KOPT-K1 (cell line): ENCODE measurements around the gene GDPD5.

Source experiments
- H3K27ac ChIP-seq: fragments of 200-600 bp; sonication (generic); 2 replicates; pipeline ENCODE4 v1.5.1; 2016; ENCODE audit warnings: antibody characterized with exemption, mild to moderate bottlenecking, low read depth, low read length; ENCODE audit not compliant: poor library complexity, severe bottlenecking
- H3K36me3 ChIP-seq: fragments of 200-600 bp; sonication (generic); 2 replicates; pipeline ENCODE4 v1.5.1; 2017; ENCODE audit warnings: antibody characterized with exemption, mild to moderate bottlenecking, low read length, moderate library complexity; ENCODE audit not compliant: insufficient read depth
- H3K9me3 ChIP-seq: fragments of 200-600 bp; sonication (generic); 2 replicates; pipeline ENCODE4 v1.5.1; 2017; ENCODE audit warnings: antibody characterized with exemption, low read length, mild to moderate bottlenecking; ENCODE audit not compliant: insufficient read depth, poor library complexity, severe bottlenecking

GDPD5 gene

GRCh38 chr11:75468534-75469340, 57.0 kb downstream of the GDPD5 start:
- Histone ChIP-seq H3K9me3 (no peaks in the 10 kb centered on the region), H3K27ac (no peak overlapping the region), H3K36me3 (no peaks in the 10 kb centered on the region)

DNA sequence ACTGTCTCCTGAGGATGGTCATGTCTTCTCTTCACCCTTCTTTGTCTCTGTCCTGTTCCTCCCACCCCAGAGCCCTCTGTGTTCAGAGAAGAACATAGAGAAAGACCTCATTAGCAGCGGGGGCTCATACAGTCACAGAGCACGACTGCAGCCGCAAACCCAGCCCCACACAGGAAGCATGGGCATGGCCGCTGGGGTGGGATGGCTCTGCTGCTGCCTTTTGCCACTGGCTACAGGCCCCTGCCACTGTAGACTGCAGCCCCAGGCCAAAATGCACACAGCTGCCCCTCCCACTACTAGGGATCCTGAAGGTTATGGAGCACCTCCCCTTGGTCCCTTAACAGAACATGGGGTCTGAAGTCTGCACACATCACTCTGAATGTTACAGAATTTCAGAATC, 57.9 kb downstream of the GDPD5 start:
- Histone ChIP-seq H3K27ac (peak overlapping the region; percentile 10), H3K9me3 (no peaks in the 10 kb centered on the region), H3K36me3 (no peaks in the 10 kb centered on the region)

- Histone ChIP-seq H3K9me3 (no peaks in the 10 kb centered on the region), H3K27ac (peak overlapping the region; percentile 10), H3K36me3 (no peaks in the 10 kb centered on the region)
Observed at GRCh38 chr11:75467311-75467710, 58.4 kb downstream of the GDPD5 start.

DNA sequence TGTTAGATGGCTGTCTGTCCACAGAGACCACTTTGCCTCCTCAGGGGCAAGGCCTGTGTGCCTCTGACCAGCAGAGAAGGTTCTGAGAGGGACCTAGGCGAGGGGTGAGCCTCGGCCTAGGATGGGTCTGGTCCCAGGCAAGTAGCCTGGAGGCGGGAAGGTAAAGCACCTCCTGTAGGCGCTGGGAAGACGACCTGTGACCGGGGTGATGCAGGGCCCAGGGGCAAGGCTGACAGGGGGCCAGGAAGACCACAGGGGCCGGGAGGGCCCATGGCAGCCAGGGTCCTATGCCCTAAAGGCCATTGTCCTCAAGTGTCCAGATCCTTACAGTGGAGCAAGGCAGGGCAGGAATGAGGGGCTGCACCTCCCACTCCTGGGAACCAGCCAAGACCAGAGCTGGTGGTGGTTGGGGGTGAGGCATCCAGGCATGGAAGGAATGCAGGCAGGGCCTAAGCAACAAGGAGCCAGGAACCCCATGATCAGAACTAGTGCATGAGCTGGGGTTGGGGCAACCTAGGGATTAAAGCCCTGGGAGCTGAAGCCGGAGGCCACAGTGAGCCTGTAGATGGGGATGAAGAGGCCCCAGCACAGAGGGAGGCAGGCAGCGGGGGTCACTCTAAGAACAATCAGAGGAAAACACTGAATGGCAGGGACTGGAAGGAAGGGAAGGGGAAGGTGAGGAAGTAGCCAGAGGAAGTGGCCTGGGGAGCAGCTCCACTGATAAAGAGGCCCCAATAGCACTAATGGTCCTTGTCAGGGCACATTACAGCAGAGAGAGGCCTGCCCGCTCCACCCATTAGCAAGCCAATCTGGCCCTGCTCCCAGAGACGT, 59.8 kb downstream of the GDPD5 start:
- H3K36me3 ChIP-seq, result no peaks in the 10 kb centered on the region
- no peak overlapping the region for H3K27ac ChIP-seq
- no peaks in the 10 kb centered on the region for H3K9me3 ChIP-seq

GRCh38 chr11:75463106-75463774, 62.5 kb downstream of the GDPD5 start:
- Histone ChIP-seq H3K9me3 (no peaks in the 10 kb centered on the region), H3K36me3 (no peaks in the 10 kb centered on the region), H3K27ac (no peak overlapping the region)

DNA sequence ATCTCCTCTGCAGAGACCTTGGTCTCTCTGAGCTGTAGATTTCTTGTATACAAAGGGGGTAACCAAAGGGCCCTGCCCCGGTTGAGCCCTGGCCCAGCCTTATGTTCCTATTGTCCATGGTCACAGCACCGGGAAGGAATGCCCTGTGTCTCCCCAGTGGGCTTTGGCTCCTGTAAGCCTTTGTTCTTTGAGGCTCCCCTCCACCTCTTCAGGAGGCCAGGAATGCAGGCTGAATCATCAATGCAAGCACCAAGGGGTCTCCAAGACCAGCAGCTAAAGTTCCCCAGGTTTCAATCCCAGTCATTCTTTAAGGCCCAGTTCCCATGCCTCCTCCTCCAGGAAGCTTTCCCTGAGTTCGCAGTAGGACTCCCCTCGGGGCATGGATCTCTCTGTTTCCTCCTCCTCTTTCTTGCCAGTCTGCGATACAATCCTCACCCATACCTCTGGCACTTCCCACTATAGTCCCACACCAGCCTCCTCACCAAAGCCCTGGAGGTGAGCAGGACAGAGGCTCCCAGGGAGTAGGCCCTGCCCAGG, 63.6 kb downstream of the GDPD5 start:
- H3K27ac ChIP-seq, result no peak overlapping the region
- no peaks in the 10 kb centered on the region for H3K9me3 ChIP-seq
- H3K36me3 ChIP-seq, result no peaks in the 10 kb centered on the region

DNA sequence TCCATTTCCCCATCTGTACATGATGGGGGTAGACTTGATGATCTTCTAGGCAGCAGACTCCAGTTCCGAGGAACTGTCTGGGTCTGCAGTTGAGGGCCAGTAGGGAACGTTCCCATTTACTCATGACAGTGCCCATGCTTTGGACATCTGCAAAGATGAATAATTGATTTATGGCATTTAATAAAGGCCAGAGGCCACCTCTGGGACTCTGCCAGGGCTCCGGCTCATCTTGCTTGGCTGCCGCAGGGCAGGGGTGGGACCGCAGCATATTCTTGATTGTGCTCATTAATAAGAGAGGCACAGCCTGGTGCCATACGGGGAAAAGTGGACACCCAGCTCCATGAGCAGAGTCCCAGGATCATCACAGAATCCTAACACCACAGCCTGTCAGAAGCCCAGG, 64.6 kb downstream of the GDPD5 start:
- Histone ChIP-seq H3K27ac (no peak overlapping the region), H3K9me3 (no peaks in the 10 kb centered on the region)

GRCh38 chr11:75456596-75457183, 69.1 kb downstream of the GDPD5 start:
- Histone ChIP-seq H3K36me3 (no peaks in the 10 kb centered on the region; the same call in 1 of the 2 replicates), H3K27ac (no peak overlapping the region)

More for the DNA sequence above, 64.6 kb downstream of the GDPD5 start:
- no peaks in the 10 kb centered on the region for H3K36me3 ChIP-seq

GRCh38 chr11:75454987-75455386, 70.8 kb downstream of the GDPD5 start:
- Histone ChIP-seq H3K36me3 (no peaks in the 10 kb centered on the region; the same call in 1 of the 2 replicates), H3K9me3 (no peaks in the 10 kb centered on the region), H3K27ac (no peak overlapping the region)

More at GRCh38 chr11:75456596-75457183, 69.1 kb downstream of the GDPD5 start:
- no peaks in the 10 kb centered on the region for H3K9me3 ChIP-seq

GRCh38 chr11:75453916-75454655, 71.7 kb downstream of the GDPD5 start:
- no peaks in the 10 kb centered on the region for H3K9me3 ChIP-seq
- H3K27ac ChIP-seq, result no peak overlapping the region
- no peaks in the 10 kb centered on the region; the same call in 1 of the 2 replicates for H3K36me3 ChIP-seq

DNA sequence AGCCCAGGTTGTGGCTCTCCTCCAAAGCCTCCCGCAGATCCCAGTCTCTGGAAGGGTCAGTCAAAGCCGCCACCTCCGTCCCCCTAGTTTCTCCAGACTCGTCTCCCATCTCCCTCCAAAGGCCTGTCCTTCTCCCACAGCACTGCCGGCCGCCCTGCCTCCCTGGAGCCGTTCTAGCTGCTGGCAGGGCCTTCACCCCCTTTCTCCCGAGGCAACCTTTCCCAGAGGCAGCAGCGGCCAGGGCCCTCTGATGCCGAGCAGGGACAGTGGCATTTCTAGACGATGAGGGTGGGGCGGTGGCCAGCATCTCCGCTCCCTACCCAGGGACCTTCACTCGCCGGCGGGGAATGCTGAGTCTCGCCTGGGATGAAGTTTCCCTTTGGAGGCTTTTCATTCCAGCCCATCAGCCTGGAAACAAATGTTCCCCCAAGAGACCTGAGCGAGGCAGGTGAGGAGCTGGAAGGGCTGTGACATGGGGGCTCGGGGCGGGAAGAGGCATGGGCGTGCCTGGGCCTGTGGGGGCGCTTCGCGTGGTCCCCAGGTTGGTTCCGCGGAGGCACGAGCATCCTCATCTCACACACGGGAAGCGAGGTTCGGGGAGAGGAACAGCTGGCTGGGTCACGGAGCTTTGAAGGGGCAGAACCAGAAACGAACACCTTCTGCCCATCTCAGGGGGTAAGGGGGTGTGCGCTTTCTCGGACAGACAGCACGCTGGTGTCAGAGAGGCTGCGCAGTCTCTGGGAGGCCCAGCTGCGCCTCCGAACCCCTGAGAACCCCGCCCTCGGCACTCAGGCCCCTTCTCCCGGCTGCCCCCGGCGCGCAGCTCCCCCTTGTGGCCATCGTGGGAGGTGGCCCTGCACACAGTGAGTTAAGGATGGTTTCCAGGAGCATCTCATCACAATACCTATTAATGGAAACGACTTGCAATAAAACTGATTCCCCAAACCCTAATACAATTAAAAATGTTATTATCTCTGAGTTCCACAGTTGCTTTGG, 74.6 kb downstream of the GDPD5 start:
- no peaks in the 10 kb centered on the region for H3K9me3 ChIP-seq
- H3K36me3 ChIP-seq, result no peaks in the 10 kb centered on the region; the same call in 1 of the 2 replicates
- H3K27ac ChIP-seq, result no peak overlapping the region

DNA sequence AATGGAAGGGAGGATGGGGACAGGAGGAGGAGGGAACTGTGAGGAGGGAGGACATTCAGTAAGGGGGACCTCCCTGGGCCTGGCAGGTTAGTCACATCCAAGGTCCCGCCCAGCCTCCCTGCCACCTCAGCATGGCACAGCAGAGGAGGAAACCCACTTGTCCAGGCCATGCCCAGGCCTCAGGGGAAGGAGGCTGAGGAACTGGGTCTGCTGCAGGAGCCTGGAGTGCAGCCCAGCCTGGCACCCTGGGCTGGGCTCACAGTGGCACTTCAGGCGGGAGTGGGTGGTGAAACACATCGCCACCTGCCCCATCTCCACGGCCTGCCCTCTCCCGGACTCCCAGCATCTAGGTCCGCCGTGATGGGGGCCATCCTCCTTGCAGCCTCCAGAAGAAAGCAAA, 75.5 kb downstream of the GDPD5 start:
- no peaks in the 10 kb centered on the region; the same call in 1 of the 2 replicates for H3K36me3 ChIP-seq
- no peak overlapping the region for H3K27ac ChIP-seq
- H3K9me3 ChIP-seq, result no peaks in the 10 kb centered on the region

- no peak overlapping the region for H3K27ac ChIP-seq
- H3K36me3 ChIP-seq, result no peaks in the 10 kb centered on the region; the same call in 1 of the 2 replicates
- H3K9me3 ChIP-seq, result no peaks in the 10 kb centered on the region
Observed at GRCh38 chr11:75449776-75450175, 76.0 kb downstream of the GDPD5 start.
